Skeletal muscle satellite cell (primary cell): ENCODE measurements around the gene MTA3.
"Not testable (repeated sequence)": the region's sequence is repeated elsewhere in the genome, so short reads cannot be mapped to it uniquely, and the experiment has no call there.

Source experiments
- H3K27me3 ChIP-seq: 2 replicates; pipeline ENCODE4 v1.7.0; 2013; ENCODE audit warnings: low read length; ENCODE audit not compliant: control insufficient read depth, insufficient read depth
- H3K36me3 ChIP-seq: 2 replicates; pipeline ENCODE4 v1.7.0; 2013; ENCODE audit warnings: mild to moderate bottlenecking, control low read depth, low read length; ENCODE audit not compliant: insufficient read depth
- H3K4me1 ChIP-seq: 2 replicates; pipeline ENCODE4 v1.7.0; 2013; ENCODE audit warnings: low read length; ENCODE audit not compliant: control insufficient read depth, insufficient read depth
- H3K4me2 ChIP-seq: 2 replicates; pipeline ENCODE4 v1.7.0; 2013; ENCODE audit warnings: mild to moderate bottlenecking, low read length
- H3K4me3 ChIP-seq: 2 replicates; pipeline ENCODE4 v1.7.0; 2013; ENCODE audit warnings: low read length
- H3K9ac ChIP-seq: 2 replicates; pipeline ENCODE4 v1.7.0; 2013; ENCODE audit warnings: mild to moderate bottlenecking, low read depth, low read length, moderate library complexity
- H3K9me3 ChIP-seq: replicated peaks from 2 replicates; pipeline ENCODE4 v1.7.0; 2013; ENCODE audit warnings: mild to moderate bottlenecking, control low read depth, low read length

Gene MTA3

GRCh38 chr2:42618116-42618515, 49.7 kb downstream of the MTA3 start:
- Histone ChIP-seq H3K4me3 (no peak overlapping the region), H3K9ac (peak overlapping the region; percentile 10), H3K36me3 (peaks cover 6% of the 10 kb centered on the region), H3K27me3 (no peaks in the 10 kb centered on the region), H3K4me2 (peak overlapping the region; percentile 29), H3K9me3 (no peaks in the 10 kb centered on the region), H3K4me1 (peaks cover 30% of the 10 kb centered on the region)

- H3K4me2 ChIP-seq, result peak overlapping the region; percentile 29
- peak overlapping the region; percentile 12 for H3K9ac ChIP-seq
- peaks cover 30% of the 10 kb centered on the region for H3K4me1 ChIP-seq
- H3K4me3 ChIP-seq, result no peak overlapping the region
- H3K9me3 ChIP-seq, result no peaks in the 10 kb centered on the region
- peaks cover 6% of the 10 kb centered on the region for H3K36me3 ChIP-seq
- H3K27me3 ChIP-seq, result no peaks in the 10 kb centered on the region
These were observed 50.5 kb downstream of the MTA3 start for GRCh38 chr2:42618972-42619371.

- H3K4me3 ChIP-seq, H3K9ac ChIP-seq, H3K4me2 ChIP-seq, H3K9me3 ChIP-seq, H3K27me3 ChIP-seq, H3K36me3 ChIP-seq: not testable (repeated sequence)
- H3K4me1 ChIP-seq, result peaks cover 24% of the 10 kb centered on the region
These were observed 53.2 kb downstream of the MTA3 start for GRCh38 chr2:42621626-42622025.

- no peak overlapping the region for H3K4me3 ChIP-seq
- no peaks in the 10 kb centered on the region for H3K27me3 ChIP-seq
- H3K36me3 ChIP-seq, result peaks cover 6% of the 10 kb centered on the region
- peaks cover 17% of the 10 kb centered on the region for H3K4me1 ChIP-seq
- no peak overlapping the region for H3K4me2 ChIP-seq
- no peak overlapping the region for H3K9ac ChIP-seq
- H3K9me3 ChIP-seq, result no peaks in the 10 kb centered on the region
These were observed 54.7 kb downstream of the MTA3 start for GRCh38 chr2:42622943-42623676.

GRCh38 chr2:42624047-42624446, 55.6 kb downstream of the MTA3 start:
- H3K4me3 ChIP-seq, result no peak overlapping the region
- H3K9ac ChIP-seq, result no peak overlapping the region
- peaks cover 6% of the 10 kb centered on the region for H3K36me3 ChIP-seq
- peaks cover 7% of the 10 kb centered on the region for H3K4me1 ChIP-seq
- H3K9me3 ChIP-seq, result no peaks in the 10 kb centered on the region
- H3K4me2 ChIP-seq, result no peak overlapping the region
- H3K27me3 ChIP-seq, result no peaks in the 10 kb centered on the region

- not testable (repeated sequence) for H3K27me3 ChIP-seq, H3K9me3 ChIP-seq, H3K4me1 ChIP-seq, H3K36me3 ChIP-seq, H3K4me3 ChIP-seq, H3K9ac ChIP-seq, H3K4me2 ChIP-seq
These were observed 59.6 kb downstream of the MTA3 start for GRCh38 chr2:42628024-42628423.

GRCh38 chr2:42636934-42637333, 68.5 kb downstream of the MTA3 start:
- H3K9me3 ChIP-seq, result no peaks in the 10 kb centered on the region
- H3K4me2 ChIP-seq, result no peak overlapping the region
- H3K27me3 ChIP-seq, result no peaks in the 10 kb centered on the region
- no peak overlapping the region for H3K9ac ChIP-seq
- H3K4me3 ChIP-seq, result no peak overlapping the region
- no peaks in the 10 kb centered on the region for H3K36me3 ChIP-seq
- no peaks in the 10 kb centered on the region for H3K4me1 ChIP-seq

- Histone ChIP-seq H3K9ac (no peak overlapping the region), H3K4me3 (no peak overlapping the region), H3K9me3 (no peaks in the 10 kb centered on the region), H3K4me2 (no peak overlapping the region), H3K4me1 (no peaks in the 10 kb centered on the region), H3K27me3 (no peaks in the 10 kb centered on the region), H3K36me3 (no peaks in the 10 kb centered on the region)
These were observed 69.8 kb downstream of the MTA3 start for GRCh38 chr2:42638080-42638784.

GRCh38 chr2:42639340-42640077, 71.1 kb downstream of the MTA3 start:
- Histone ChIP-seq H3K9ac (no peak overlapping the region), H3K9me3 (no peaks in the 10 kb centered on the region), H3K4me1 (no peaks in the 10 kb centered on the region), H3K4me2 (no peak overlapping the region), H3K4me3 (no peak overlapping the region), H3K27me3 (no peaks in the 10 kb centered on the region), H3K36me3 (peaks cover 2% of the 10 kb centered on the region)

GRCh38 chr2:42640261-42640660, 71.8 kb downstream of the MTA3 start:
- H3K36me3 ChIP-seq, result peaks cover 8% of the 10 kb centered on the region

GRCh38 chr2:42642371-42642770, 73.9 kb downstream of the MTA3 start:
- not testable (repeated sequence) for H3K27me3 ChIP-seq, H3K4me2 ChIP-seq, H3K4me1 ChIP-seq, H3K9me3 ChIP-seq, H3K9ac ChIP-seq, H3K4me3 ChIP-seq
- H3K36me3 ChIP-seq, result peaks cover 20% of the 10 kb centered on the region

More at GRCh38 chr2:42640261-42640660, 71.8 kb downstream of the MTA3 start:
- no peaks in the 10 kb centered on the region for H3K4me1 ChIP-seq
- no peak overlapping the region for H3K9ac ChIP-seq
- H3K27me3 ChIP-seq, result no peaks in the 10 kb centered on the region
- no peak overlapping the region for H3K4me2 ChIP-seq
- no peak overlapping the region for H3K4me3 ChIP-seq
- no peaks in the 10 kb centered on the region for H3K9me3 ChIP-seq
